Dendritic cell treated with granulocyte-macrophage colony-stimulating factor and Interleukin-4, amounts not matched to agents 40 ng/mL and 50 ng/mL, for 4 days (primary cell): Measurements from ENCODE around the gene XIRP1.

Experiments used
- H3K27ac Mint-ChIP-seq: one replicate; pipeline ENCODE4 v1.8.0; 2022; ENCODE audit warnings: mild to moderate bottlenecking, mixed read lengths
- H3K27me3 Mint-ChIP-seq: one replicate; pipeline ENCODE4 v1.8.0; 2022; ENCODE audit warnings: mild to moderate bottlenecking, mixed read lengths
- H3K36me3 Mint-ChIP-seq: one replicate; pipeline ENCODE4 v1.8.0; 2022; ENCODE audit warnings: low read depth, mixed read lengths
- H3K4me1 Mint-ChIP-seq: one replicate; pipeline ENCODE4 v1.8.0; 2022; ENCODE audit warnings: low read depth, mixed read lengths
- H3K4me3 Mint-ChIP-seq: one replicate; pipeline ENCODE4 v1.8.0; 2022; ENCODE audit warnings: mild to moderate bottlenecking, moderate library complexity, mixed read lengths
- H3K9me3 Mint-ChIP-seq: one replicate; pipeline ENCODE4 v1.8.0; 2022; ENCODE audit warnings: mixed read lengths
- intact Hi-C: fragments of 100-400 bp; cut with micrococcal nuclease; formaldehyde crosslinking; loops from one replicate; pipeline ENCODE4 v1.15.0; 2022

Gene XIRP1

GRCh38 chr3:39134305-39134704 lies 58.1 kb downstream of the XIRP1 start:
- no peak overlapping the region for H3K4me3 Mint-ChIP-seq
- no peaks in the 10 kb centered on the region for H3K27me3 Mint-ChIP-seq
- peak overlapping the region; percentile 11 for H3K27ac Mint-ChIP-seq
- H3K9me3 Mint-ChIP-seq: no peaks in the 10 kb centered on the region
- H3K4me1 Mint-ChIP-seq: peaks cover 36% of the 10 kb centered on the region
- peaks cover 25% of the 10 kb centered on the region for H3K36me3 Mint-ChIP-seq
- intact Hi-C loops: no loop called here

DNA sequence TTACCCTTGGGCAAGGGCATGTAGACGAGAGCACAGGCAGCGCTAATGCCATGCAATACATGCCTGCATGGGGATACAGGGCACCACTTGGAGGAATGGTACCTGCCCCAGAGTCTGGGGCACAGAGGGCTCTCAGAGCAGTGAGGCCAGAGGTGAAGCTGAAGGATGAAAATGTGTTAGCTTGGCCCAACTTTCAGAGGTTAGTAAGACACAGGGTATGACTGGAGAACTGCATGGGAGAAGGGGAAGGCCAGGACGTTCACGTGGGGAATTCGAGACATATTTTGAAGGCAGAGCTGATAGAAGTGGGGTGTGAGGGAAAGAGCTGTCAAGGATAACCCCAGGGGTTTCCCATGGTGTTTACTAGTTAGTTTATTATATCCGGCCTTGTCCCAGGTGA lies 58.6 kb downstream of the XIRP1 start:
- Mint-ChIP-seq H3K27ac (no peak overlapping the region), H3K4me3 (no peak overlapping the region), H3K9me3 (no peaks in the 10 kb centered on the region), H3K36me3 (peaks cover 25% of the 10 kb centered on the region), H3K27me3 (no peaks in the 10 kb centered on the region), H3K4me1 (peaks cover 31% of the 10 kb centered on the region)
- intact Hi-C loops: no loop called here
